ENCODE measurements around the gene PEAR1. TPM values are rescaled to one million over a fixed set of nuclear protein-coding genes. Genes with fewer than 3 reads are reported as not detected.

PEAR1 gene
- total and polyA plus RNA-seq, 9 donors = 12.2 to 35.0 (median 27.7) TPM

- Histone ChIP-seq H3K4me1 (ENCODE audit: control insufficient read depth, insufficient read depth, low read length) (peaks cover 53% of the 10 kb centered on the region), H3K27ac (ENCODE audit: low read length) (no peak overlapping the region), H3K4me3 (ENCODE audit: low read length) (no peak overlapping the region), H3K27me3 (ENCODE audit: control insufficient read depth, insufficient read depth, low read length) (peaks cover 19% of the 10 kb centered on the region), H3K9me3 (replicated peaks; ENCODE audit: control insufficient read depth, low read depth, low read length) (no peaks in the 10 kb centered on the region), H3K36me3 (ENCODE audit: control insufficient read depth, insufficient read depth, low read length) (peaks cover 28% of the 10 kb centered on the region)
- WGBS (ENCODE audit: insufficient coverage) = 86% methylated on average over 7 of the region's 16 CpGs
- DNase-seq = no peak
These were observed 12.8 kb downstream of the PEAR1 start for GRCh38 chr1:156906206-156906906.

DNA sequence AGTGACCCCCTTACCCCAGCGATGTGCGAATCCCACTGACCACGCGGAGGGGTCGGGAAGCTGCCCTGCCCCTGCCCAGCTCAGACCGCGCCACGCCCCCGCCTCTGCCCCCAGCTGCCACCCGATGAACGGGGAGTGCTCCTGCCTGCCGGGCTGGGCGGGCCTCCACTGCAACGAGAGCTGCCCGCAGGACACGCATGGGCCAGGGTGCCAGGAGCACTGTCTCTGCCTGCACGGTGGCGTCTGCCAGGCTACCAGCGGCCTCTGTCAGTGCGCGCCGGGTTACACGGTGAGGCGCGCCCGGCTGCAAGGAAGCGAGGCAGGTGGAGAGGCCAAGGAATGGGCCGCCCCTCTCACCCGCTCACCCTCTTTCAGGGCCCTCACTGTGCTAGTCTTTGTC, 15.0 kb downstream of the PEAR1 start:
- H3K4me3 ChIP-seq (ENCODE audit: low read length) = no peak overlapping the region
- 73% methylated on average over 25 of the region's 29 CpGs for WGBS (ENCODE audit: insufficient coverage)
- H3K9me3 ChIP-seq (replicated peaks; ENCODE audit: control insufficient read depth, low read depth, low read length) = no peaks in the 10 kb centered on the region
- peaks cover 19% of the 10 kb centered on the region for H3K27me3 ChIP-seq (ENCODE audit: control insufficient read depth, insufficient read depth, low read length)
- DNase-seq = no peak
- H3K27ac ChIP-seq (ENCODE audit: low read length) = no peak overlapping the region
- peaks cover 47% of the 10 kb centered on the region for H3K4me1 ChIP-seq (ENCODE audit: control insufficient read depth, insufficient read depth, low read length)
- peaks cover 36% of the 10 kb centered on the region for H3K36me3 ChIP-seq (ENCODE audit: control insufficient read depth, insufficient read depth, low read length)

DNA sequence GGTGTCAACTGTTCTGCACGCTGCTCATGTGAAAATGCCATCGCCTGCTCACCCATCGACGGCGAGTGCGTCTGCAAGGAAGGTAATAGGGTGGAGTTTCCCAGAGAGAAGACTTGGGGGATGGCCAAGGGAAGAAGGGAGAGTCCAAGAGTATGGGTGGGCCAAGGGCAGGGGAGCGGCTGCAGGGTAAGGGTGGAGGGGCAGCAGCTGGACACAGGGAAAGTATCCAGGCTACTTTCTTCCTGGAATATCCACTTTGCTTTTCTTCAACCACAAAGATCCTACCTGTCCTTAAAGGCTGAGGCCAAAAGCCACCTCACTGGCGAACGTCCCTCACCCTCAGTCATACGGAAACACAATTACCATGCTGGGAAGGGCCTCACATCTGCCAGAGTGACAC, 15.4 kb downstream of the PEAR1 start:
- Histone ChIP-seq H3K9me3 (replicated peaks; ENCODE audit: control insufficient read depth, low read depth, low read length) (no peaks in the 10 kb centered on the region), H3K4me1 (ENCODE audit: control insufficient read depth, insufficient read depth, low read length) (peaks cover 47% of the 10 kb centered on the region), H3K4me3 (ENCODE audit: low read length) (no peak overlapping the region), H3K27ac (ENCODE audit: low read length) (no peak overlapping the region), H3K27me3 (ENCODE audit: control insufficient read depth, insufficient read depth, low read length) (peaks cover 19% of the 10 kb centered on the region), H3K36me3 (ENCODE audit: control insufficient read depth, insufficient read depth, low read length) (peaks cover 40% of the 10 kb centered on the region)
- 35% methylated on average over 9 of the region's 10 CpGs for WGBS (ENCODE audit: insufficient coverage)
- DNase-seq = no peak

GRCh38 chr1:156909671-156910070, 16.2 kb downstream of the PEAR1 start:
- no peak overlapping the region for H3K27ac ChIP-seq (ENCODE audit: low read length)
- peaks cover 19% of the 10 kb centered on the region for H3K27me3 ChIP-seq (ENCODE audit: control insufficient read depth, insufficient read depth, low read length)
- no peak for DNase-seq
- WGBS (ENCODE audit: insufficient coverage) = 92% methylated on average over 2 of the region's 5 CpGs
- no peaks in the 10 kb centered on the region for H3K9me3 ChIP-seq (replicated peaks; ENCODE audit: control insufficient read depth, low read depth, low read length)
- no peak overlapping the region for H3K4me3 ChIP-seq (ENCODE audit: low read length)
- H3K36me3 ChIP-seq (ENCODE audit: control insufficient read depth, insufficient read depth, low read length) = peaks cover 48% of the 10 kb centered on the region
- H3K4me1 ChIP-seq (ENCODE audit: control insufficient read depth, insufficient read depth, low read length) = peaks cover 42% of the 10 kb centered on the region

DNA sequence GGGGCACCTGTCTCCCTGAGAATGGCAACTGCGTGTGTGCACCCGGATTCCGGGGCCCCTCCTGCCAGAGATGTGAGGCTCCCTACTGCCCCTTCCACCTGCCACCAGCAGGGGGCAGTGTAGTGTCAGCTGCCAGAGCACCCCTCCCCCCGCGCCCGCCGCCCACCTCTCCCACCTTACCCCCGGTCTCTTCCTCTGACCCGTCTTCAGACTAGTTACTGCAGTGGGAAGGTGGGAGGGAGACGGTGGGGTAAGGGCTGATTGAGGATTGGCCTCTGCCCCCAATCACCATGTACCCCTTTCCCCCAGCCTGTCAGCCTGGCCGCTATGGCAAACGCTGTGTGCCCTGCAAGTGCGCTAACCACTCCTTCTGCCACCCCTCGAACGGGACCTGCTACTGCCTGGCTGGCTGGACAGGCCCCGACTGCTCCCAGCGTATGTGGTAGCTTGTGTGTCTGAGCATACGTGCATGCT, 16.8 kb downstream of the PEAR1 start:
- no peaks in the 10 kb centered on the region for H3K9me3 ChIP-seq (replicated peaks; ENCODE audit: control insufficient read depth, low read depth, low read length)
- H3K4me3 ChIP-seq (ENCODE audit: low read length) = no peak overlapping the region
- peaks cover 54% of the 10 kb centered on the region for H3K36me3 ChIP-seq (ENCODE audit: control insufficient read depth, insufficient read depth, low read length)
- H3K4me1 ChIP-seq (ENCODE audit: control insufficient read depth, insufficient read depth, low read length) = peaks cover 39% of the 10 kb centered on the region
- H3K27me3 ChIP-seq (ENCODE audit: control insufficient read depth, insufficient read depth, low read length) = peaks cover 19% of the 10 kb centered on the region
- 51% methylated on average over 8 of the region's 18 CpGs for WGBS (ENCODE audit: insufficient coverage)
- H3K27ac ChIP-seq (ENCODE audit: low read length) = no peak overlapping the region
- no peak for DNase-seq

GRCh38 chr1:156911577-156912298, 18.2 kb downstream of the PEAR1 start:
- peaks cover 37% of the 10 kb centered on the region for H3K4me1 ChIP-seq (ENCODE audit: control insufficient read depth, insufficient read depth, low read length)
- peaks cover 51% of the 10 kb centered on the region for H3K36me3 ChIP-seq (ENCODE audit: control insufficient read depth, insufficient read depth, low read length)
- H3K4me3 ChIP-seq (ENCODE audit: low read length) = no peak overlapping the region
- WGBS (ENCODE audit: insufficient coverage) = 67% methylated on average over 1 of the region's 6 CpGs
- peak overlapping the region; percentile 7 for H3K27ac ChIP-seq (ENCODE audit: low read length)
- H3K27me3 ChIP-seq (ENCODE audit: control insufficient read depth, insufficient read depth, low read length) = peaks cover 19% of the 10 kb centered on the region
- H3K9me3 ChIP-seq (replicated peaks; ENCODE audit: control insufficient read depth, low read depth, low read length) = no peaks in the 10 kb centered on the region
- DNase-seq = no peak

DNA sequence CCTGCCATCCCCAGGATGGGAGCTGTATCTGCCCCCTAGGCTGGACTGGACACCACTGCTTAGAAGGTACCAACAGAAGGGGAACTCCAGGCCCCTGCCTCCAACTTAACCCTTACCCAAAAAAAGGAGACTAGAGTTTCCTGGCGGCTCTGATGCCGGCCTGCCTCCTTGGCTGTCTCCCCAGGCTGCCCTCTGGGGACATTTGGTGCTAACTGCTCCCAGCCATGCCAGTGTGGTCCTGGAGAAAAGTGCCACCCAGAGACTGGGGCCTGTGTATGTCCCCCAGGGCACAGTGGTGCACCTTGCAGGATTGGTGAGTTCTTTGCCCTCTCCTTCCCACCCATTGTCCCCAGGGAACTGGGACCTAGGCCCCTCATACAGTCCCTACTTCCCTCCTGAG, 18.8 kb downstream of the PEAR1 start:
- H3K4me3 ChIP-seq (ENCODE audit: low read length) = no peak overlapping the region
- H3K27me3 ChIP-seq (ENCODE audit: control insufficient read depth, insufficient read depth, low read length) = peaks cover 17% of the 10 kb centered on the region
- peaks cover 47% of the 10 kb centered on the region for H3K36me3 ChIP-seq (ENCODE audit: control insufficient read depth, insufficient read depth, low read length)
- peak overlapping the region; percentile 7 for H3K27ac ChIP-seq (ENCODE audit: low read length)
- DNase-seq = no peak
- WGBS (ENCODE audit: insufficient coverage) = 34% methylated on average over 2 of the region's 2 CpGs
- peaks cover 33% of the 10 kb centered on the region for H3K4me1 ChIP-seq (ENCODE audit: control insufficient read depth, insufficient read depth, low read length)
- no peaks in the 10 kb centered on the region for H3K9me3 ChIP-seq (replicated peaks; ENCODE audit: control insufficient read depth, low read depth, low read length)

DNA sequence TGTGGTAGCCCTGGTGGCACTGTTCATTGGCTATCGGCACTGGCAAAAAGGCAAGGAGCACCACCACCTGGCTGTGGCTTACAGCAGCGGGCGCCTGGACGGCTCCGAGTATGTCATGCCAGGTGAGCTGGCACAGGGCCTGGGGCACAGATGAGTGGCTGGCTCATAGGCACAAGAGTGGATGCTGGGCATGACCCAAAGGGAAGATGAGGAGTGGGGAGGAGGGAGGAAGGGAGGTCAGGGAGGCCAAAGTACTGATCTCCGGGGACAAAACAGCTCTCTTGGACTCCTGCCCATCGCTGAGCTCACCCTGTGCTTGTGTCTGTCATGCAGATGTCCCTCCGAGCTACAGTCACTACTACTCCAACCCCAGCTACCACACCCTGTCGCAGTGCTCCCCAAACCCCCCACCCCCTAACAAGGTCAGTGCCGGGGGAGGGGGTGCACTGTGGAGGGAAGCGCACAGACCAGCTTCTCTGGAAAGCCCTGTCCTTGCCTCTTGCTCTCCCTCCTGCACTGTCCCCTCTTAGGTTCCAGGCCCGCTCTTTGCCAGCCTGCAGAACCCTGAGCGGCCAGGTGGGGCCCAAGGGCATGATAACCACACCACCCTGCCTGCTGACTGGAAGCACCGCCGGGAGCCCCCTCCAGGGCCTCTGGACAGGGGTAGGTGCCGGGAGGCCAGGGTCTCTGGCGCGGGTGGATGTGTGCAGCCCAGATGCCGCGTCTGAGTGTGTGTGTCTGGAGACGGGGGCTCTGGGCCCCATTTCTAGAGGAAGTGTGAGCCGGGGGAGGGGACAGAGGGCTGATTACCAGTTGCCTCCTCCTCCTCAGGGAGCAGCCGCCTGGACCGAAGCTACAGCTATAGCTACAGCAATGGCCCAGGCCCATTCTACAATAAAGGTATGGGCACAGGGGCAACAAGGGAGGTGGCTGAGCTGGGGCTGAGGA, 19.6 kb downstream of the PEAR1 start:
- Histone ChIP-seq H3K27me3 (ENCODE audit: control insufficient read depth, insufficient read depth, low read length) (peaks cover 11% of the 10 kb centered on the region), H3K36me3 (ENCODE audit: control insufficient read depth, insufficient read depth, low read length) (peaks cover 45% of the 10 kb centered on the region), H3K9me3 (replicated peaks; ENCODE audit: control insufficient read depth, low read depth, low read length) (peaks cover under 1% of the 10 kb centered on the region), H3K4me3 (ENCODE audit: low read length) (no peak overlapping the region), H3K4me1 (ENCODE audit: control insufficient read depth, insufficient read depth, low read length) (peaks cover 29% of the 10 kb centered on the region), H3K27ac (ENCODE audit: low read length) (peak overlapping the region; percentile 42)
- peak; percentile 52 for DNase-seq
- 31% methylated on average over 16 of the region's 24 CpGs for WGBS (ENCODE audit: insufficient coverage)

- H3K27me3 ChIP-seq (ENCODE audit: control insufficient read depth, insufficient read depth, low read length) = peaks cover 5% of the 10 kb centered on the region
- peak overlapping the region; percentile 42 for H3K27ac ChIP-seq (ENCODE audit: low read length)
- peaks cover 23% of the 10 kb centered on the region for H3K4me1 ChIP-seq (ENCODE audit: control insufficient read depth, insufficient read depth, low read length)
- no peak overlapping the region for H3K4me3 ChIP-seq (ENCODE audit: low read length)
- WGBS (ENCODE audit: insufficient coverage) = 81% methylated on average over 12 of the region's 13 CpGs
- no peak for DNase-seq
- H3K36me3 ChIP-seq (ENCODE audit: control insufficient read depth, insufficient read depth, low read length) = peaks cover 38% of the 10 kb centered on the region
- peaks cover 2% of the 10 kb centered on the region for H3K9me3 ChIP-seq (replicated peaks; ENCODE audit: control insufficient read depth, low read depth, low read length)
These were observed 20.4 kb downstream of the PEAR1 start for GRCh38 chr1:156913809-156914387.

All from muscle of leg (tissue), 11 donors.